Measurements from ENCODE around the gene SRBD1. TPM values are rescaled to one million over a fixed set of nuclear protein-coding genes. Genes with fewer than 3 reads are reported as not detected.

The SRBD1 gene
- total RNA-seq, 1 donor from 2014 or later, result 6.3 TPM

GRCh38 chr2:45567974-45568789 lies 42.9 kb downstream of the SRBD1 start:
- DNase-seq, result no peak
- intact Hi-C loops (cut with micrococcal nuclease), result no loop called here
- ATAC-seq, result peak; percentile 53

- ATAC-seq (no peak), DNase-seq (no peak)
- intact Hi-C loops (cut with micrococcal nuclease), result no loop called here
Observed at GRCh38 chr2:45567288-45567963, 43.6 kb downstream of the SRBD1 start.

GRCh38 chr2:45559436-45559835 lies 51.6 kb downstream of the SRBD1 start:
- intact Hi-C loops (cut with micrococcal nuclease), result no loop called here
- ATAC-seq (no peak), DNase-seq (no peak)

GRCh38 chr2:45554742-45555140 lies 56.3 kb downstream of the SRBD1 start:
- no peak for ATAC-seq
- no peak for DNase-seq
- intact Hi-C loops (cut with micrococcal nuclease), result no loop called here

- ATAC-seq (no peak), DNase-seq (no peak)
- intact Hi-C loops (cut with micrococcal nuclease), result no loop called here
Observed at GRCh38 chr2:45554073-45554741, 56.9 kb downstream of the SRBD1 start.

GRCh38 chr2:45551862-45552261 lies 59.2 kb downstream of the SRBD1 start:
- no peak for ATAC-seq
- DNase-seq, result no peak
- intact Hi-C loops (cut with micrococcal nuclease), result no loop called here

- intact Hi-C loops (cut with micrococcal nuclease), result no loop called here
- DNase-seq, result no peak
- ATAC-seq, result no peak
Observed at GRCh38 chr2:45545943-45546342, 65.1 kb downstream of the SRBD1 start.

- intact Hi-C loops (cut with micrococcal nuclease), result no loop called here
- no peak for ATAC-seq
- DNase-seq, result no peak
Observed at GRCh38 chr2:45543257-45543656, 67.8 kb downstream of the SRBD1 start.

- ATAC-seq (no peak), DNase-seq (no peak)
- intact Hi-C loops (cut with micrococcal nuclease), result no loop called here
Observed at GRCh38 chr2:45542013-45542412, 69.1 kb downstream of the SRBD1 start.

- no peak for DNase-seq
- intact Hi-C loops (cut with micrococcal nuclease), result no loop called here
- ATAC-seq, result no peak
Observed at GRCh38 chr2:45541450-45541849, 69.6 kb downstream of the SRBD1 start.

- intact Hi-C loops (cut with micrococcal nuclease), result no loop called here
- ATAC-seq, result no peak
- no peak for DNase-seq
Observed at GRCh38 chr2:45540942-45541341, 70.1 kb downstream of the SRBD1 start.

GRCh38 chr2:45533771-45534170 lies 77.3 kb downstream of the SRBD1 start:
- DNase-seq (no peak), ATAC-seq (no peak)
- intact Hi-C loops (cut with micrococcal nuclease), result no loop called here

GRCh38 chr2:45532181-45532580 lies 78.9 kb downstream of the SRBD1 start:
- intact Hi-C loops (cut with micrococcal nuclease), result no loop called here

GRCh38 chr2:45524016-45524415 lies 87.1 kb downstream of the SRBD1 start:
- intact Hi-C loops (cut with micrococcal nuclease), result no loop called here
- ATAC-seq (no peak), DNase-seq (no peak)

More at GRCh38 chr2:45532181-45532580, 78.9 kb downstream of the SRBD1 start:
- ATAC-seq (no peak), DNase-seq (no peak)

GRCh38 chr2:45518546-45518945 lies 92.5 kb downstream of the SRBD1 start:
- DNase-seq, result no peak
- intact Hi-C loops (cut with micrococcal nuclease), result no loop called here
- no peak for ATAC-seq

GRCh38 chr2:45510701-45511420 lies 100.2 kb downstream of the SRBD1 start:
- ATAC-seq (no peak), DNase-seq (no peak)
- intact Hi-C loops (cut with micrococcal nuclease), result no loop called here

GRCh38 chr2:45506756-45507155 lies 104.3 kb downstream of the SRBD1 start:
- ATAC-seq (no peak), DNase-seq (no peak)
- intact Hi-C loops (cut with micrococcal nuclease), result no loop called here

- ATAC-seq (peak; percentile 59), DNase-seq (no peak)
- intact Hi-C loops (cut with micrococcal nuclease), result no loop called here
Observed at GRCh38 chr2:45505138-45505537, 105.9 kb downstream of the SRBD1 start.

GRCh38 chr2:45498661-45499550 lies 112.2 kb downstream of the SRBD1 start:
- intact Hi-C loops (cut with micrococcal nuclease), result no loop called here
- ATAC-seq (no peak), DNase-seq (no peak)

Data from left ventricle myocardium superior (tissue), 1 donor.